H1 (cell line): Measurements from ENCODE around the gene TRDN. TPM values are rescaled to one million over a fixed set of nuclear protein-coding genes. Genes with fewer than 3 reads are reported as not detected.
"Not testable (repeated sequence)": the region's sequence is repeated elsewhere in the genome, so short reads cannot be mapped to it uniquely, and the experiment has no call there.

Experiments used
- CTCF ChIA-PET: fragments of 300-600 bp; sonication (Branson Sonifier 250); formaldehyde crosslinking; loops from one replicate; lab custom pipeline; 2021; ENCODE audit not compliant: partially characterized antibody; lab: Charles Lee
- POLR2A ChIA-PET: fragments of 300-600 bp; sonication (Branson Sonifier 250); formaldehyde crosslinking; loops from one replicate; lab custom pipeline; 2021; ENCODE audit warnings: inconsistent platforms; ENCODE audit not compliant: partially characterized antibody; lab: Charles Lee
- DNase-seq, 2 experiments: peaks; one replicate each; pipeline versions ENCODE4 v3.0.0 to v3.0.0-alpha.2; 2010 to 2022; ENCODE audit warnings: low spot score in 2 of 2, low read depth in 1 of 2, mixed read lengths in 1 of 2
- FAIRE-seq: peaks from 2 replicates; lab custom pipeline; 2011; peaks lifted over from hg19 to GRCh38; lab: Jason Lieb, UNC
- H2AFZ ChIP-seq: 2 replicates; pipeline ENCODE4 v1.8.1; 2012; ENCODE audit warnings: low read length, inconsistent platforms
- H2AK5ac ChIP-seq: 2 replicates; pipeline ENCODE4 v1.6.1; 2013; ENCODE audit warnings: low read depth, low read length
- H2BK120ac ChIP-seq: replicated peaks from 2 replicates; pipeline ENCODE3; 2013; ENCODE audit warnings: low read depth, low read length, inconsistent platforms
- H2BK12ac ChIP-seq: 2 replicates; pipeline ENCODE4 v1.6.1; 2013; ENCODE audit warnings: low read depth, low read length
- H2BK15ac ChIP-seq: 2 replicates; pipeline ENCODE4 v1.6.1; 2013; ENCODE audit warnings: low read length
- H2BK20ac ChIP-seq: 2 replicates; pipeline ENCODE4 v1.6.1; 2013; ENCODE audit warnings: low read length
- H2BK5ac ChIP-seq: 2 replicates; pipeline ENCODE4 v1.6.1; 2013; ENCODE audit warnings: low read depth, low read length
- H3K14ac ChIP-seq: 2 replicates; pipeline ENCODE4 v1.6.1; 2013; ENCODE audit warnings: inconsistent platforms; ENCODE audit not compliant: insufficient read length
- H3K18ac ChIP-seq: 2 replicates; pipeline ENCODE4 v1.6.1; 2013; ENCODE audit warnings: low read length; ENCODE audit errors: extremely low read depth
- H3K23ac ChIP-seq: 2 replicates; pipeline ENCODE4 v1.6.1; 2013; ENCODE audit warnings: inconsistent platforms; ENCODE audit not compliant: insufficient read length
- H3K23me2 ChIP-seq: 2 replicates; pipeline ENCODE4 v1.6.1; 2013; ENCODE audit warnings: low read depth, low read length
- H3K27ac ChIP-seq: 2 replicates; pipeline ENCODE4 v1.6.1; 2011; ENCODE audit warnings: low read depth, low read length, inconsistent platforms
- H3K27me3 ChIP-seq, 4 experiments: replicated peaks in 1 of 4; 1 replicate in 1 of 4; 2 replicates in 3 of 4; pipeline versions ENCODE4 v1.6.1 to v1.8.1; 2011 to 2013; ENCODE audit warnings: low read length in 3 of 4, mild to moderate bottlenecking in 3 of 4, inconsistent platforms in 2 of 4, mixed read lengths in 2 of 4, moderate library complexity in 1 of 4; ENCODE audit not compliant: control insufficient read depth in 3 of 4, insufficient read depth in 3 of 4; ENCODE audit errors: extremely low read depth in 1 of 4
- H3K36me3 ChIP-seq, 4 experiments: 2 replicates each; pipeline versions ENCODE4 v1.6.1 to v1.8.1; 2011 to 2013; ENCODE audit warnings: mild to moderate bottlenecking in 4 of 4, low read length in 3 of 4, moderate library complexity in 2 of 4, control low read depth in 1 of 4, inconsistent platforms in 1 of 4; ENCODE audit not compliant: insufficient read depth in 4 of 4, control insufficient read depth in 2 of 4
- H3K4ac ChIP-seq: replicated peaks from 2 replicates; pipeline ENCODE3; 2013; ENCODE audit warnings: low read length, low read depth, mixed read lengths, inconsistent platforms; ENCODE audit not compliant: insufficient read length
- H3K4me1 ChIP-seq, 4 experiments: replicated peaks in 1 of 4; 1 replicate in 1 of 4; 2 replicates in 3 of 4; pipeline versions ENCODE4 v1.6.1 to v1.8.1; 2011 to 2013; ENCODE audit warnings: low read length in 3 of 4, inconsistent platforms in 2 of 4, mixed read lengths in 1 of 4; ENCODE audit not compliant: insufficient read depth in 4 of 4, control insufficient read depth in 3 of 4
- H3K4me2 ChIP-seq, 2 experiments: 2 replicates each; pipeline versions ENCODE4 v1.6.1 to v1.8.1; 2011 to 2013; ENCODE audit warnings: low read depth in 2 of 2, low read length in 2 of 2, control low read depth in 1 of 2, inconsistent platforms in 1 of 2, mild to moderate bottlenecking in 1 of 2; ENCODE audit not compliant: insufficient read depth in 1 of 2
- H3K4me3 ChIP-seq, 4 experiments: fragments of 200-600, 300-600 bp in 1 of 4; sonication (generic), shearing (Covaris generic), sonication (Bioruptor Twin) in 1 of 4; 2 replicates each; pipeline versions ENCODE4 v1.5.1 to v1.8.1; 2011 to 2016; ENCODE audit warnings: low read length in 4 of 4, low read depth in 3 of 4, control low read depth in 2 of 4, inconsistent platforms in 2 of 4, mild to moderate bottlenecking in 2 of 4, mixed read lengths in 1 of 4, moderate library complexity in 1 of 4; ENCODE audit not compliant: insufficient read depth in 2 of 4; ENCODE audit errors: extremely low read depth in 1 of 4
- H3K56ac ChIP-seq: replicated peaks from 2 replicates; pipeline ENCODE3; 2013; ENCODE audit warnings: low read depth, mild to moderate bottlenecking, mixed read lengths, low read length, inconsistent platforms; ENCODE audit not compliant: insufficient read length
- H3K79me1 ChIP-seq: 2 replicates; pipeline ENCODE4 v1.6.1; 2013; ENCODE audit warnings: low read depth, low read length, control low read depth
- H3K79me2 ChIP-seq, 2 experiments: 2 replicates each; pipeline versions ENCODE4 v1.6.1 to v1.8.1; 2012 to 2013; ENCODE audit warnings: low read length in 2 of 2, mild to moderate bottlenecking in 2 of 2, inconsistent platforms in 1 of 2; ENCODE audit not compliant: insufficient read depth in 2 of 2, control insufficient read depth in 1 of 2
- H3K9ac ChIP-seq, 4 experiments: replicated peaks in 1 of 4; 1 replicate in 1 of 4; 2 replicates in 3 of 4; pipeline versions ENCODE4 v1.6.1 to v1.8.1; 2011 to 2013; ENCODE audit warnings: low read depth in 3 of 4, low read length in 3 of 4, control low read depth in 2 of 4, mild to moderate bottlenecking in 2 of 4, moderate library complexity in 2 of 4, inconsistent platforms in 1 of 4; ENCODE audit errors: extremely low read depth in 1 of 4
- H3K9me3 ChIP-seq, 2 experiments: 2 replicates each; pipeline versions ENCODE4 v1.6.1 to v1.8.1; 2012 to 2013; ENCODE audit warnings: mild to moderate bottlenecking in 2 of 2, moderate library complexity in 2 of 2, control low read depth in 1 of 2, inconsistent platforms in 1 of 2, low read depth in 1 of 2, low read length in 1 of 2, mixed read lengths in 1 of 2; ENCODE audit not compliant: insufficient read depth in 2 of 2
- H4K20me1 ChIP-seq, 2 experiments: replicated peaks in 1 of 2; 2 replicates each; pipeline versions ENCODE3 to v1.8.1; 2011 to 2013; ENCODE audit warnings: inconsistent platforms in 2 of 2, low read length in 2 of 2, mild to moderate bottlenecking in 1 of 2; ENCODE audit not compliant: insufficient read depth in 2 of 2, control insufficient read depth in 1 of 2
- H4K5ac ChIP-seq: 2 replicates; pipeline ENCODE4 v1.6.1; 2013; ENCODE audit warnings: low read length, low read depth, mixed read lengths, inconsistent platforms; ENCODE audit not compliant: insufficient read length
- H4K8ac ChIP-seq: 2 replicates; pipeline ENCODE4 v1.8.0; 2013; ENCODE audit warnings: mild to moderate bottlenecking, moderate library complexity, low read length, inconsistent platforms; ENCODE audit not compliant: insufficient read depth; ENCODE audit errors: extremely low read depth
- H4K91ac ChIP-seq: replicated peaks from 2 replicates; pipeline ENCODE3; 2013; ENCODE audit warnings: low read length, mixed read lengths, inconsistent platforms; ENCODE audit not compliant: insufficient read length
- WGBS, 2 experiments: shearing (Covaris generic) in 1 of 2; methylation state at CpG; one replicate each; pipeline versions ENCODE4 v1.1.6 to v1.1.7; 2013 to 2015; ENCODE audit warnings: low lambda C conversion rate in 2 of 2, mixed read lengths in 2 of 2, inconsistent platforms in 1 of 2, low coverage in 1 of 2, missing lambda C conversion rate in 1 of 2; ENCODE audit not compliant: insufficient replicate concordance in 2 of 2, insufficient coverage in 1 of 2, insufficient read length in 1 of 2; ENCODE audit errors: extremely low coverage in 1 of 2, missing lambda C conversion rate in 1 of 2; 5-methylcytosine and 5-hydroxymethylcytosine counted together
- polyA plus RNA-seq, 7 experiments: library from polyadenylated mRNA; depleted of rRNA in 3 of 7; stranded (reverse) in 5 of 7; unstranded in 2 of 7; fragments of >200 nt in 5 of 7; fragments of 200-250 nt in 2 of 7; gene quantifications; 1 replicate in 5 of 7; 2 replicates in 1 of 7; 4 replicates in 1 of 7; pipeline versions ENCODE4 v1.2.1 to v1.2.3, GENCODE V29; 2011 to 2013; ENCODE audit warnings: missing spikeins in 2 of 7, mixed read lengths in 2 of 7
- total RNA-seq: library from RNA; stranded (reverse); fragmentation: NEBNext Ultra II Directional; extraction: Animal tissue kit (Norgen Biotek cat#: 25700); gene quantifications from 2 replicates; pipeline ENCODE4 v1.2.1, GENCODE V29; 2021

The TRDN gene
- total and polyA plus RNA-seq, 2 of the 8 experiments (the other 6 are each of a cell fraction or from before 2014, with no cell fraction given), result 1.6 to 41.6 TPM

DNA sequence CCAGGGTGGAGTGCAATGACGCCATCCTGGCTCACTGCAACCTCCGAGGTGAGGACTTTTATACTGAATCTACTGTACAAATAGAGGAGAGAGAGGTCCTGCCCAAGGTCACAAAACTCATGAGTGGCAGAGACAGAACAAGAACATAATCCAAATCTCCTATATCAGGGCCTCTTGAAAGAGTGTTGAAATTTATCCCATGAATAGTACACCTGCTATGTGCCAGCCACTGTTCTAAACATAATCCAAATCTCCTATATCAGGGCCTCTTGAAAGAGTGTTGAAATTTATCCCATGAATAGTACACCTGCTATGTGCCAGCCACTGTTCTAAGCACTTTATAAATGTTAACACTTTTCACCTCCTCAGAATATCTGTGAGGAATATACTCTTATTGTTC, 409.0 kb downstream of the TRDN start:
- H4K20me1 ChIP-seq, result not testable (repeated sequence)

More for the DNA sequence above, 409.0 kb downstream of the TRDN start:
- H4K5ac ChIP-seq, H3K9me3 ChIP-seq, H2AK5ac ChIP-seq, FAIRE-seq, H4K8ac ChIP-seq, H3K56ac ChIP-seq, H4K91ac ChIP-seq, H2BK12ac ChIP-seq, DNase-seq, CTCF ChIA-PET, H3K4me1 ChIP-seq, H2BK20ac ChIP-seq, H3K23ac ChIP-seq, H3K36me3 ChIP-seq, H3K27ac ChIP-seq, H3K79me1 ChIP-seq, H3K4me3 ChIP-seq, H3K23me2 ChIP-seq, H3K18ac ChIP-seq, H2BK5ac ChIP-seq, H2BK15ac ChIP-seq, H3K79me2 ChIP-seq, POLR2A ChIA-PET, H3K14ac ChIP-seq, H2BK120ac ChIP-seq, H3K27me3 ChIP-seq, H3K4me2 ChIP-seq, H2AFZ ChIP-seq, H3K4ac ChIP-seq, H3K9ac ChIP-seq: not testable (repeated sequence)
- WGBS, 2 experiments, result 91% methylated on average over 2 of the region's 2 CpGs; no CpG with 5 or more reads in 1 of the 2 experiments
